Loucy (cell line): ENCODE data around the gene OCEL1.

Source experiments
- H2AFZ ChIP-seq: fragments of 200-600 bp; sonication (generic); 2 replicates; pipeline ENCODE4 v1.6.0; 2016; ENCODE audit warnings: antibody characterized with exemption, mild to moderate bottlenecking, low read length, moderate library complexity
- H3F3A ChIP-seq: fragments of 200-600 bp; 2 replicates; pipeline ENCODE4 v1.6.0; 2016; ENCODE audit warnings: antibody characterized with exemption, low read depth, mild to moderate bottlenecking
- H3K27me3 ChIP-seq: fragments of 200-600 bp; sonication (generic); 2 replicates; pipeline ENCODE4 v1.6.1; 2014; ENCODE audit warnings: low read length, mild to moderate bottlenecking; ENCODE audit not compliant: insufficient read depth, poor library complexity, severe bottlenecking
- H3K36me3 ChIP-seq: fragments of 200-600 bp; sonication (generic); 2 replicates; pipeline ENCODE4 v1.6.1; 2016; ENCODE audit warnings: low read length; ENCODE audit not compliant: insufficient read depth
- H3K4me1 ChIP-seq: fragments of 200-600 bp; sonication (generic); 2 replicates; pipeline ENCODE4 v1.5.1; 2014; ENCODE audit warnings: low read length, mild to moderate bottlenecking; ENCODE audit not compliant: insufficient read depth, poor library complexity, severe bottlenecking
- H3K4me2 ChIP-seq: fragments of 200-600 bp; sonication (generic); 2 replicates; pipeline ENCODE4 v1.6.0; 2014; ENCODE audit warnings: antibody characterized with exemption, low read length, low read depth, mild to moderate bottlenecking; ENCODE audit not compliant: poor library complexity, severe bottlenecking
- H3K4me3 ChIP-seq: fragments of 200-600 bp; sonication (generic); 2 replicates; pipeline ENCODE4 v1.5.1; 2014; ENCODE audit warnings: low read length, mild to moderate bottlenecking, mixed read lengths; ENCODE audit not compliant: poor library complexity, severe bottlenecking
- H3K79me2 ChIP-seq: fragments of 200-600 bp; sonication (generic); 2 replicates; pipeline ENCODE4 v1.6.1; 2014; ENCODE audit warnings: low read length; ENCODE audit not compliant: insufficient read depth
- H3K9ac ChIP-seq: fragments of 200-600 bp; sonication (generic); 2 replicates; pipeline ENCODE4 v1.6.0; 2014; ENCODE audit warnings: mild to moderate bottlenecking, low read depth, low read length, moderate library complexity; ENCODE audit not compliant: poor library complexity, severe bottlenecking
- H3K9me2 ChIP-seq: fragments of 200-600 bp; sonication (generic); replicated peaks from 2 replicates; pipeline ENCODE4 v1.6.1; 2016; ENCODE audit warnings: low read depth, low read length, mixed read lengths
- H3K9me3 ChIP-seq: fragments of 200-600 bp; sonication (generic); 2 replicates; pipeline ENCODE4 v1.6.1; 2014; ENCODE audit warnings: mild to moderate bottlenecking, antibody characterized with exemption, low read length, low read depth; ENCODE audit not compliant: insufficient read depth
- H4K20me1 ChIP-seq: fragments of 200-600 bp; sonication (generic); 2 replicates; pipeline ENCODE4 v1.6.0; 2014; ENCODE audit warnings: antibody characterized with exemption, low read length, mild to moderate bottlenecking; ENCODE audit not compliant: insufficient read depth, poor library complexity, severe bottlenecking
- EZH2phosphoT487 ChIP-seq: fragments of 200-600 bp; IDR thresholded peaks from 2 replicates; pipeline ENCODE4 v1.6.1; 2018; ENCODE audit warnings: antibody characterized with exemption, mild to moderate bottlenecking, moderate library complexity, borderline replicate concordance
- TF ChIP-seq, protein P1 (sequence below): fragments of 200-600 bp; sonication (generic); conservative IDR thresholded peaks from 2 replicates; pipeline ENCODE4 v1.5.1; 2014; ENCODE audit warnings: mild to moderate bottlenecking, antibody characterized with exemption, low read length

Gene OCEL1

DNA sequence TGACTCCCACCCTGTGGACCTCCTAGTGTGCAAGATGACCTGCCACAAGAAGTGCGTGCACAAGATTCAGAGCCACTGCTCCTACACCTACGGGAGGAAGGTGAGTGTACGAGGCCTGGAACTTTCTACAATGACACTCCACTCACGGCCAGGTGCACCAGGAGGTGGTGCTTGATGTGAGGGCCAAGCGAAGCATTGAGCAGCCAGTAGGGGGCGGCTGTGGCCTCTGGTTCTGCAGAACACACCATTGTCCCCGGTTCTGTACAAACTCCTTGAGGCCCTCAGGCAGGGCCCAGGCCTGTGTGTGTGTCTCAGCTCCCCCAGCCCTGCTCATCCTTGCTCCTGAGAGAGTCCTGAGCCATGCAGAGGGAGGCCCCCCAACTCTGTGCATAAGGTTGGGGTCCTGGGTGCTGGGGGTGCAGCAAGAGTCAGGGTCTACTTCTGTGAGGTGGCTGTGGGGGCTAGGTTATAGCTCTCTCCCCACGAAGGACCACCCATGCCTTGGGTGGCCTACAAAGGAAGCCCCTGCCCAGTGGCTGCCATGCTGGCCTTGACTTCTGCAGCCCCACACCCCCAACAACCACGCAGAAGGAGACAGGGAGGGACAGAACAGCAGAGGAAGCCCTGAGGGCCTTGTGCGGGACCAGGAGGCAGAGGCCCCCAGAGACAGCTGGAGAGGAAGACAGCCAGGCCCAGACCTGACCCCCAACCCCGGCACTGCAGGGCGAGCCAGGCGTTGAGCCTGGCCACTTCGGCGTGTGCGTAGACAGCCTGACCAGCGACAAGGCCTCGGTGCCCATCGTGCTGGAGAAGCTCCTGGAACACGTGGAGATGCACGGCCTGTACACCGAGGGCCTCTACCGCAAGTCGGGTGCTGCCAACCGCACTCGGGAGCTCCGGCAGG is 20.5 kb upstream of the OCEL1 start:
- Histone ChIP-seq H3K9ac (no peak overlapping the region), H3K79me2 (no peaks in the 10 kb centered on the region), H3F3A (no peaks in the 10 kb centered on the region), H3K9me2 (no peaks in the 10 kb centered on the region), H3K4me1 (no peaks in the 10 kb centered on the region), H3K27me3 (no peaks in the 10 kb centered on the region), H3K9me3 (no peaks in the 10 kb centered on the region), H3K36me3 (peaks cover 47% of the 10 kb centered on the region; the same call in 1 of the 2 replicates), H4K20me1 (no peaks in the 10 kb centered on the region), H3K4me2 (no peak overlapping the region), H3K4me3 (no peak overlapping the region), H2AFZ (no peak overlapping the region)
- no peak for TF ChIP-seq EZH2phosphoT487
- TF ChIP-seq, protein P1, sequence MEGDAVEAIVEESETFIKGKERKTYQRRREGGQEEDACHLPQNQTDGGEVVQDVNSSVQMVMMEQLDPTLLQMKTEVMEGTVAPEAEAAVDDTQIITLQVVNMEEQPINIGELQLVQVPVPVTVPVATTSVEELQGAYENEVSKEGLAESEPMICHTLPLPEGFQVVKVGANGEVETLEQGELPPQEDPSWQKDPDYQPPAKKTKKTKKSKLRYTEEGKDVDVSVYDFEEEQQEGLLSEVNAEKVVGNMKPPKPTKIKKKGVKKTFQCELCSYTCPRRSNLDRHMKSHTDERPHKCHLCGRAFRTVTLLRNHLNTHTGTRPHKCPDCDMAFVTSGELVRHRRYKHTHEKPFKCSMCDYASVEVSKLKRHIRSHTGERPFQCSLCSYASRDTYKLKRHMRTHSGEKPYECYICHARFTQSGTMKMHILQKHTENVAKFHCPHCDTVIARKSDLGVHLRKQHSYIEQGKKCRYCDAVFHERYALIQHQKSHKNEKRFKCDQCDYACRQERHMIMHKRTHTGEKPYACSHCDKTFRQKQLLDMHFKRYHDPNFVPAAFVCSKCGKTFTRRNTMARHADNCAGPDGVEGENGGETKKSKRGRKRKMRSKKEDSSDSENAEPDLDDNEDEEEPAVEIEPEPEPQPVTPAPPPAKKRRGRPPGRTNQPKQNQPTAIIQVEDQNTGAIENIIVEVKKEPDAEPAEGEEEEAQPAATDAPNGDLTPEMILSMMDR = peak; percentile 77

DNA sequence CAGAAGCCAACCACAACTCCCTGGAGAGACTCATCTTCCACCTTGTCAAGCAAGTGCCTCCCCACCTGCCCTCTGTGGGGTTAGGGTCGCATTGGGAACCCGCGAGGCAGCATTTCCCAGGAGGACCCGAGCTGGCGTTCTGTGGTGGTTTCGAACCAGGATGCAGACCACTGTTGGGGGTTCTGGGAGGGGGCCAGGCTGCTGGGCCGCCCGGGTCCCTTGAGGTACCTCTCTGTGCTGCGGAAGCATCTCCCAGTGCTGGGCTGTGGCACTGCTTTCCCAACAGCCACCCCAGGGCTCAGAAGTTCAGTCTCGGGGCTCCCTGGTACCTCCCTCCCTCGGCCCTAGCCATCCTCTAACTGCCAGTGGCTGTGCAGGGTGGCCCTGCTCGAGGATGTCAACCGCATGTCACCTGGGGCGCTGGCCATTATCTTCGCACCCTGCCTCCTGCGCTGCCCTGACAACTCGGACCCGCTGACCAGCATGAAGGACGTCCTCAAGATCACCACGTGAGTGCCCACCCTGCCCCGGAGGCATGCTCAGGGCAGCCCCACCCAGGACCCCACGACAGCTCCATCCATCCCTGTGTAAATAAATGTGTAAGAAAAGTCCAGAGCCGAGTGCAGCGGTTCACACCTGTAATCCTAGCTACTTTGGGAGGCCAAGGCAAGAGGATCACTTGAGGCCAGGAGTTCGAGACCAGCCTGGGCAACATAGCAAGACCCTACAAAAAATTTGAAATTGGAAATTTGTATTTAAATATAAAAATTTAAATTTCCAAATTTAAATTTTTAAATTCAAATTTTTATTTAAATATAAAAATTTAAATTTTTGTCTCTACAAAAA is 19.1 kb upstream of the OCEL1 start:
- Histone ChIP-seq H3K79me2 (no peaks in the 10 kb centered on the region), H3K9ac (no peak overlapping the region), H3K4me1 (no peaks in the 10 kb centered on the region), H2AFZ (no peak overlapping the region), H3F3A (no peaks in the 10 kb centered on the region), H4K20me1 (no peaks in the 10 kb centered on the region), H3K36me3 (peaks cover 43% of the 10 kb centered on the region; the same call in 1 of the 2 replicates), H3K9me2 (no peaks in the 10 kb centered on the region), H3K9me3 (no peaks in the 10 kb centered on the region), H3K4me2 (no peak overlapping the region), H3K27me3 (no peaks in the 10 kb centered on the region), H3K4me3 (no peak overlapping the region)
- TF ChIP-seq, protein P1 = no peak
- no peak for TF ChIP-seq EZH2phosphoT487

DNA sequence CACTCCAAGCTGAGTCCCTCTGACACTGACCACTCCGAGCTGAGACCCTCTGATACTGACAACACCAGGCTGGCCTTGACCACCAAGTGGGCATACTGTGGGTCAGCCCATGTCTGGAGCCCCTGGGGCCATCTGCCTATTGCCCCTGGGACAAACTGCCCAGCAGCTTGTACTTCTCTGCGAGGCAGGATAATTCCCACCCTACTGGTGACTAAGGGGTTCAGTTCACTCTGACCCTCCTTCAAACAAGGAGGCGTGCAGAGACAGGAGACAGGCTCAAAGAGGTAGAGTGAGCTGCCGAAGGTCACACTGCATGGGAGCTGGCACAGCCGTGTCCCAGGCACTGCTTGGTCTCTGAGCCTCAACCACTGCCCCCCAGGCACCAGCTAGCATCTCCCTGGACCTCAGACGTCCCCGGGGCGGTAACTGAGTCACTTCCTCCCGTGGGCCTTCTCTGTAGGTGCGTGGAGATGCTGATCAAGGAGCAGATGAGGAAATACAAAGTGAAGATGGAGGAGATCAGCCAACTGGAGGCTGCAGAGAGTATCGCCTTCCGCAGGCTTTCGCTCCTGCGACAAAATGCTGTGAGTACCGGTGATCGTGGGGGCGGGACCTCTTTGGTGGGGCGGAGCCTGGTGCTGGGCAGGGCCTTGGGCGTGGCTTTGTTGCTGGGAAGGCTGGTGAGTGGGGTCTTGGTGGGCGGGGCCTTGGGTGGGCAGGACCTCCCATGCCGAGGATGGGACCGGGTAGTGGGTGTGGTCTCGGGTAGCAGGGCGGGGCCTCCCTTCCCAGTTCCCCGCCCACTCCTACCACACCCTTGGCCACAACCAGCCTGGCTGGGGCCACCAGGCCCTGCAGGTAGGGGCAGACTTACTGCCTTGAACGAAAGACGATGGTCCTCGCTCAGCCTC is 16.6 kb upstream of the OCEL1 start:
- no peak overlapping the region for H3K4me2 ChIP-seq
- no peaks in the 10 kb centered on the region for H4K20me1 ChIP-seq
- no peak overlapping the region for H2AFZ ChIP-seq
- H3K9ac ChIP-seq = no peak overlapping the region
- no peaks in the 10 kb centered on the region for H3K9me2 ChIP-seq
- H3K79me2 ChIP-seq = no peaks in the 10 kb centered on the region
- no peak for TF ChIP-seq EZH2phosphoT487
- no peak overlapping the region for H3K4me3 ChIP-seq
- H3F3A ChIP-seq = no peaks in the 10 kb centered on the region
- no peaks in the 10 kb centered on the region for H3K27me3 ChIP-seq
- peaks cover 34% of the 10 kb centered on the region; the same call in 1 of the 2 replicates for H3K36me3 ChIP-seq
- peaks cover 2% of the 10 kb centered on the region for H3K4me1 ChIP-seq
- H3K9me3 ChIP-seq = no peaks in the 10 kb centered on the region
